WTC11 (cell line): ENCODE data around the gene HRC.

Experiments used
- ATF1 ChIP-seq: sonication (generic); formaldehyde crosslinking; IDR thresholded peaks from 2 replicates; pipeline ENCODE4 v1.8.1; 2023; ENCODE audit warnings: mild to moderate bottlenecking, moderate library complexity, missing genetic modification reagents
- ATF3 ChIP-seq: sonication (generic); formaldehyde crosslinking; conservative IDR thresholded peaks from 2 replicates; pipeline ENCODE4 v1.8.1; 2022; ENCODE audit warnings: mild to moderate bottlenecking, missing genetic modification reagents
- CDX4 ChIP-seq: fragments of 250-450 bp; sonication (Bioruptor Pico); IDR thresholded peaks from 2 replicates; pipeline ENCODE4 v1.9.0; 2021; ENCODE audit warnings: moderate library complexity, mild to moderate bottlenecking, inconsistent platforms, borderline replicate concordance
- CREM ChIP-seq: sonication (generic); formaldehyde crosslinking; IDR thresholded peaks from 2 replicates; pipeline ENCODE4 v1.8.1; 2022; ENCODE audit warnings: mild to moderate bottlenecking, missing genetic modification reagents, moderate library complexity
- CTCF ChIP-seq: fragments of 200-600 bp; IDR thresholded peaks from 2 replicates; pipeline ENCODE4 v1.8.0; 2022; ENCODE audit warnings: antibody characterized with exemption
- FOXP1 ChIP-seq: sonication (generic); formaldehyde crosslinking; IDR thresholded peaks from 2 replicates; pipeline ENCODE4 v1.8.0; 2022; ENCODE audit warnings: missing genetic modification reagents, mild to moderate bottlenecking, moderate library complexity, borderline replicate concordance
- MAX ChIP-seq: sonication (generic); formaldehyde crosslinking; IDR thresholded peaks from 2 replicates; pipeline ENCODE4 v1.8.0; 2022; ENCODE audit warnings: mild to moderate bottlenecking, missing genetic modification reagents
- MLX ChIP-seq: sonication (generic); formaldehyde crosslinking; IDR thresholded peaks from 2 replicates; pipeline ENCODE4 v1.8.1; 2023; ENCODE audit warnings: mild to moderate bottlenecking, missing genetic modification reagents, moderate library complexity
- NFYB ChIP-seq: sonication (generic); formaldehyde crosslinking; conservative IDR thresholded peaks from 2 replicates; pipeline ENCODE4 v1.8.0; 2022; ENCODE audit warnings: low read depth, missing genetic modification reagents
- NR2C2 ChIP-seq: sonication (generic); formaldehyde crosslinking; IDR thresholded peaks from 2 replicates; pipeline ENCODE4 v1.8.0; 2022; ENCODE audit warnings: mild to moderate bottlenecking, missing genetic modification reagents
- PRDM15 ChIP-seq: sonication (generic); formaldehyde crosslinking; IDR thresholded peaks from 2 replicates; pipeline ENCODE4 v1.8.0; 2022; ENCODE audit warnings: missing genetic modification reagents
- SMAD3 ChIP-seq: sonication (generic); formaldehyde crosslinking; IDR thresholded peaks from 2 replicates; pipeline ENCODE4 v1.8.0; 2022; ENCODE audit warnings: missing genetic modification reagents, mild to moderate bottlenecking, borderline replicate concordance
- STAT6 ChIP-seq: sonication (generic); formaldehyde crosslinking; conservative IDR thresholded peaks from 2 replicates; pipeline ENCODE4 v1.8.1; 2023; ENCODE audit warnings: mild to moderate bottlenecking, low read depth, missing genetic modification reagents, moderate library complexity
- ZNF138 ChIP-seq: sonication (generic); formaldehyde crosslinking; conservative IDR thresholded peaks from 2 replicates; pipeline ENCODE4 v1.8.1; 2022; ENCODE audit warnings: mild to moderate bottlenecking, moderate library complexity, missing genetic modification reagents

GRCh38 chr19:49151267-49152118, 3.7 kb downstream of the HRC start:
- TF ChIP-seq MLX (CRISPR knock-in tag): no peak
- TF ChIP-seq SMAD3: 0 out of 2 replicates have a peak, but pooled peaks have one; percentile 13
- no peak for TF ChIP-seq PRDM15 (CRISPR knock-in tag)
- TF ChIP-seq CTCF: no peak
- TF ChIP-seq STAT6 (CRISPR knock-in tag): no peak
- TF ChIP-seq CREM: no peak
- TF ChIP-seq CDX4 (CRISPR knock-in tag): no peak
- TF ChIP-seq ZNF138 (CRISPR knock-in tag): no peak
- no peak for TF ChIP-seq ATF1
- peak; percentile 62; the same call in 1 of the 2 replicates for TF ChIP-seq FOXP1 (CRISPR knock-in tag)
- TF ChIP-seq NR2C2: no peak
- TF ChIP-seq ATF3 (CRISPR knock-in tag): no peak
- no peak for TF ChIP-seq NFYB (CRISPR knock-in tag)
- TF ChIP-seq MAX (CRISPR knock-in tag): peak; percentile 97
